ENCODE data around the gene RAG1.

- TF ChIP-seq YY1 (IDR thresholded peaks at IDR 0.05; ENCODE audit: low read depth, low read length) (no peak), CTCF (IDR thresholded peaks at IDR 0.05; ENCODE audit: control extremely low read depth in 1 of 3, insufficient read depth in 1 of 3, low read depth in 1 of 3, low read length in 3 of 3) (no peak), EZH2 (IDR thresholded peaks at IDR 0.05; ENCODE audit: low read depth, low read length, severe bottlenecking) (no peak), USF2 (IDR thresholded peaks at IDR 0.05; ENCODE audit: low read length) (no peak), SP2 (IDR thresholded peaks at IDR 0.05; ENCODE audit: low read length) (no peak), GABPA (IDR thresholded peaks at IDR 0.05; ENCODE audit: borderline replicate concordance, insufficient read depth, low read length) (no peak), SIX5 (IDR thresholded peaks at IDR 0.05; ENCODE audit: low read depth, low read length) (no peak), MAX (IDR thresholded peaks at IDR 0.05) (no peak), ZNF274 (IDR thresholded peaks at IDR 0.05; ENCODE audit: borderline replicate concordance, extremely low read depth, low read length) (no peak), MAFK (IDR thresholded peaks at IDR 0.05; ENCODE audit: low read depth, low read length) (no peak)
These were observed 34.7 kb upstream of the RAG1 start for GRCh38 chr11:36532941-36533601.
